Prostate gland (tissue), 2 donors: ENCODE results near the gene TNNT2.

Experiments used
- POLR2A ChIP-seq: fragments of 450-650 bp; IDR thresholded peaks from one replicate; pipeline ENCODE4 v1.6.1; 2016; ENCODE audit warnings: antibody characterized with exemption, mild to moderate bottlenecking
- POLR2AphosphoS5 ChIP-seq: sonication (generic); formaldehyde crosslinking; IDR thresholded peaks from one replicate; pipeline ENCODE4 v1.6.1; 2017; ENCODE audit warnings: antibody characterized with exemption
- TF ChIP-seq, protein P1 (sequence below), 4 experiments: fragments of 200-600 bp in 2 of 4; fragments of 450-650 bp in 2 of 4; sonication (generic) in 2 of 4; IDR thresholded peaks; 1 replicate in 3 of 4; 2 replicates in 1 of 4; pipeline ENCODE4 v1.5.1; 2016 to 2019; ENCODE audit warnings: antibody characterized with exemption in 4 of 4, mild to moderate bottlenecking in 2 of 4, moderate library complexity in 2 of 4

DNA sequence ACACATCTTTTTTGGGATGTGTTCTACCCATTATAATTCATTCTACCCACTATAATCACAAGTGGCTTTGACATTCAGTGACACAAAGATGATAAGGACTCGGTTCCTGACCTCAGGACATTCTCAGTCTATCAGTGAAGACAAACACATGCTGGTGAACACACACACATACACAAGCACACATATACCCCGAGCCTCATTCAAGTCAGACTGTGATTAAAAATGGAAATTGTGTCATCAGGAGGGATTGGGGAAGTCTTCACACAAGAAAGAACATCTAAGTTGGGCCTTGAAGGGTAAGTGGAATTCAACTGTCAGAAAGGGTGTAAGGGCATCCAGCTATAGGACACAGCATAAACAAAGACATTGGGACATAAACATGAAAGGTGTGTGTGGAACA lies 24.2 kb upstream of the TNNT2 start:
- TF ChIP-seq, protein P1, sequence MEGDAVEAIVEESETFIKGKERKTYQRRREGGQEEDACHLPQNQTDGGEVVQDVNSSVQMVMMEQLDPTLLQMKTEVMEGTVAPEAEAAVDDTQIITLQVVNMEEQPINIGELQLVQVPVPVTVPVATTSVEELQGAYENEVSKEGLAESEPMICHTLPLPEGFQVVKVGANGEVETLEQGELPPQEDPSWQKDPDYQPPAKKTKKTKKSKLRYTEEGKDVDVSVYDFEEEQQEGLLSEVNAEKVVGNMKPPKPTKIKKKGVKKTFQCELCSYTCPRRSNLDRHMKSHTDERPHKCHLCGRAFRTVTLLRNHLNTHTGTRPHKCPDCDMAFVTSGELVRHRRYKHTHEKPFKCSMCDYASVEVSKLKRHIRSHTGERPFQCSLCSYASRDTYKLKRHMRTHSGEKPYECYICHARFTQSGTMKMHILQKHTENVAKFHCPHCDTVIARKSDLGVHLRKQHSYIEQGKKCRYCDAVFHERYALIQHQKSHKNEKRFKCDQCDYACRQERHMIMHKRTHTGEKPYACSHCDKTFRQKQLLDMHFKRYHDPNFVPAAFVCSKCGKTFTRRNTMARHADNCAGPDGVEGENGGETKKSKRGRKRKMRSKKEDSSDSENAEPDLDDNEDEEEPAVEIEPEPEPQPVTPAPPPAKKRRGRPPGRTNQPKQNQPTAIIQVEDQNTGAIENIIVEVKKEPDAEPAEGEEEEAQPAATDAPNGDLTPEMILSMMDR (IDR thresholded peaks at IDR 0.05): no peak
- TF ChIP-seq POLR2A (no peak), POLR2AphosphoS5 (no peak)
